Anterior cingulate cortex (tissue), 58 donors: ENCODE measurements around the gene DAPK1.

ENCODE experiments used
- DNase-seq, 58 donors: peaks; one replicate each; lab custom pipeline; 2025; lab: John Stamatoyannopoulos, UW

DAPK1 gene

DNA sequence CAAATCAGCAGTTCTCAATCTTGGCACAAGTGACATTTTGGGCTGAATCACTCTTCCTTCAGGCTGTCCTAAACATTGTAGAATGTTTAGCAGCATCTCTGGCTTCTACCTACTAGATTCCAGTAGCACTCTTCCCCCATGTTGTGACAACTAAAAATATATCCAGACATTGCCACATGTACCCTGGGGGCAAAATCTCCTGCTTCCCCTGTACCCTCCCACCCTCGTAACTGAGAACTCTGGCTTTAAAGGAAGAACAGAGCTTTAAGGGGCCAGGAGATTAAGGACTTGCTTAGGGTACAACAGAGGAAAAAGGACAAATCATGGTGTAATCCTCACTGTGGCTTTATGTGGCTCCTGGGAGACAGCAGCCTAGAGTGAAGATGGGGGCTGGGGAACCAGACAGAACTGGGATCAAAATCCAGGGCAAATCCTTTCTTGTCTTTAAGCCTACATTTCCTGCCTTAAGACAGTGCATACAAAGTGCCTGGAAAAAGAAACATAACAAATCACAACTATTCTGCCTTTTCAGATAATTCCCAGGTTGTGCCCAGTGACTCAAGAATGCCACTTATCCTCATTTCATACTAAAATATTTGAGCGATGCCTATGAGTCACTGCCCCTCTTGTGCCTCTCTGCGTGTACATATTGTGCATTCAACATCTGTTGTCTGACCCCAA, 109.3 kb downstream of the DAPK1 start:
- DNase-seq: no peak

DNA sequence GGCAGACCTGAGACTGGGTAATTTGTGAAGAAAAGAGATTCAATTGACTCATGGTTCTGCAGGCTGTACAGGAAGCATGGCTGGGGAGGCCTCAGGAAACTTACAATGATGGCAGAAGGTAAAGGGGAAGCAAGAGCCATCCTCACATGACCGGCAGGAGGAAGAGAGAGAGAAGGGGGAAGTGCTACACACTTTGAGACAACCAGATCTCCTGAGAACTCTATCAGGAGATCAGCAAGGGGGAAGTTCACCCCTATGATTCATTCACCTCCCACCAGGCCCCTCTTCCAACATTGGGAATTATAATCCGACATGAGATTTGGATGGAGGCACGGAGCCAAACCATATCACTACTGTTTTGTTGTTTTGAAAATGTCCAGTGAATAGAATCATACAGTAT, 110.2 kb downstream of the DAPK1 start:
- no peak for DNase-seq

DNA sequence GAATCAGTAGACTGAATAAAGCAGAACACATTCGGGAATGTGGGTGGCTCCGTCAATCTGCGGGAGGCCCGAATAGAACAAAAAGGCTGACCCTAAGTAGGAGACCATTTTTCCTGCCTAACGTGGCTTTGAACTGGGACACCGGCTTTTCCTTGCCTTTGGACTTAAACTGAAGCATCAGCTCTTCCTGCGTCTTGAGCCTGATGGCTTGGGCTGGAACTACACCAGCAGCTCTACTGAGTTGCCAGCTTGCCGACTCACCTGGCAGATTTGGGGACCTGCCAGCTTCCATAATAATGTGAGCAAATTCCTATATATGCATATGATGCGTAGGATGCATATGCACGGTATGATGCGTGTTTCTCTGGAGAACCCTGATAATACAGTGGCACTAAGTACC, 111.3 kb downstream of the DAPK1 start:
- no peak for DNase-seq

DNA sequence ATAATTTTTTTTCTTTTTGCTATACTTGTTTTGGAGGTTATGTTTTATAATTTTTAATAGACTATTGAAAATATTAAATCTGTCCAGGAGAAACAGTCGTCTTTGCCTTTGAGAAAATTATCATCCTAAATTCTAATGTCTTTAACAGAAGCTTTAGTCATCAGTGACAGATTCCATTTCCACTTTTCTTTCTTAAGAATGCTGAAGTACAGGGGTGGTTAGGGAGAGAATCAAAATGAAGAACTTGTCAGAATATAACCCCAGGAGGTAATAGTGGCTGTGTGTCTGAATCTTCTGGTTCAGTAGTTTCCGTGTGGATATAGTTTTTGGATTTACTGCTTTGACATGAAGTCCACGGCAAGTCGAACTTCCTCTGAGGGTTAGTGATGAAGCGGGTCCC, 111.8 kb downstream of the DAPK1 start:
- no peak for DNase-seq

DNA sequence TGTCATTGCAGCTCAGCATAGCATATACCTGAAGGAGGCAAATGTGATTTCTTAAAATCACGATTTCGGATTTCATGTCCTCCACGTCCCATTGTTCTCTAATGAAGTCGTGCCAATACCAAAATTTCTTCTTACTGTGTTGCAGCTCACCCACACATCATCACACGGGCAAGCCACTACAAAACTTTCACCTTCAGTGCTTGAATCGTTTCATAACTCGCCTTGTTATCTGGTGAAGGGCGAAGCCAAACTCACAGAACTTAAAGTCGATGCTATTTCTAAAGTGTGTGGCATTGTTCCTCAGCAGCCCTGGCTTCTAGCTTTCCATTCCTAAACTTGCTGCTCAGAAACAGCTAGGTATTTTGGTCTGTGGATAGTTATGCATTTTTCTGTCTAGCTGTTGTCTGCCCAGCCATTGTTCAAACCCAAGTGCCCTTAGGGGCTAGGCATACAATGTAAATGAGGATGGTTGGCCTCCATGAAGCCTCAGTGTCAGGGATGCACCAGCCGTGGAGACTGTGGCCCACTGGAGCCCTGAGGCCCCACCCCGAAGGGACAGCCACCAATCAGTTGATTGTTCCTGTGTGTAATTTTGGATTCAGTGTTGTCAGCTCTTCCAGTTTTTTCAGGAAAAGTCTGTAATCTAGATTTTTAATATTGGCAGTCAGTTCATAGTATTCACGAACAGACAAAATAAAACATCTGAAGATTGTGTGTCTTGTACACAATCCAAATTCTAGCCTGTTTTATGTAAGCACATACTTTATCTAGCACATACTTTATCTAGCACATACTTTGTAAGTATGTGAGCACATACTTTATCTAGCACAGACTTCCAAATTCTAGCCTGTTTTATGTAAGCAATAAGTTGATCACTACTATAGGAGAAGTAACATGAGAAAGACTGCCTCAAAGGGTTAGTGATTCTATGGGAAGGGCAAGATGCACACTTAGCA, 112.8 kb downstream of the DAPK1 start:
- DNase-seq: no peak

DNA sequence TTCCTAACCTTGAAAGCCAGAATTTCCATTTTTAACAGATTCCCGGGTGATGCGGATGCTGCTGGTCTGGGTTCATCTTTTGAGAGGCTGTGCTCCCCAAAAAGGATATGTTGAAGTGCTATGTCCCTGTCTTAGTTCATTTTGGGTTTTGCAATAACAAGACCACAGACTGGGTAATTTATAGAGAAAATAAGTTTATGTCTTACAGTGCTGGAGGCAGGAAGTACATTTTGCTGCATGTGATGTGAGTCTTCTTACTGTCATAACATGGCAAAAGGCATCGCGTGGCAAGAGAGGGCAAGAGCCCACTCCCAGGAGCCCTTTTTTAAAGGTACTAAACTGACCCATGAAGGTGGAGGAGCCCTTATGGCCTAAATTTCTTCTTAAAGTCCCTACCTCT, 114.1 kb downstream of the DAPK1 start:
- no peak for DNase-seq

DNA sequence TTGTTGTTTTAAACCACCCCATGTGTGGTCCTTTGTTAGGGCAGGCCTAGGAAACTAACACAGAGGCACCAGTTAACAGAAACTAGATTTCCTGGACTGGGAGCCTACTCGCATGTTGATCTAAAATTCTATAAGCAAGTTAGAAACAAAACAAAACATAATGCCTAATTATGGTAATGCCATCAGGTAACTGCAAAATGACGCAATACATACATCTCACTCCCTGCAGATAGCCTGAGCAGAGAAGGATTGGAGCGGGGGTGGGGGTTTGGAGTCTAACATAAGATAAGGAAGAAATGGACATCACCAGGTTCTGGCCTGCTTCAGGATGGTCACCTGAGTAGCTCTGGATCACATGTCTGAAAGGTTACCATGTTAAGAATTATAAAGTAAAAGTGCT, 114.9 kb downstream of the DAPK1 start:
- DNase-seq: no peak

DNA sequence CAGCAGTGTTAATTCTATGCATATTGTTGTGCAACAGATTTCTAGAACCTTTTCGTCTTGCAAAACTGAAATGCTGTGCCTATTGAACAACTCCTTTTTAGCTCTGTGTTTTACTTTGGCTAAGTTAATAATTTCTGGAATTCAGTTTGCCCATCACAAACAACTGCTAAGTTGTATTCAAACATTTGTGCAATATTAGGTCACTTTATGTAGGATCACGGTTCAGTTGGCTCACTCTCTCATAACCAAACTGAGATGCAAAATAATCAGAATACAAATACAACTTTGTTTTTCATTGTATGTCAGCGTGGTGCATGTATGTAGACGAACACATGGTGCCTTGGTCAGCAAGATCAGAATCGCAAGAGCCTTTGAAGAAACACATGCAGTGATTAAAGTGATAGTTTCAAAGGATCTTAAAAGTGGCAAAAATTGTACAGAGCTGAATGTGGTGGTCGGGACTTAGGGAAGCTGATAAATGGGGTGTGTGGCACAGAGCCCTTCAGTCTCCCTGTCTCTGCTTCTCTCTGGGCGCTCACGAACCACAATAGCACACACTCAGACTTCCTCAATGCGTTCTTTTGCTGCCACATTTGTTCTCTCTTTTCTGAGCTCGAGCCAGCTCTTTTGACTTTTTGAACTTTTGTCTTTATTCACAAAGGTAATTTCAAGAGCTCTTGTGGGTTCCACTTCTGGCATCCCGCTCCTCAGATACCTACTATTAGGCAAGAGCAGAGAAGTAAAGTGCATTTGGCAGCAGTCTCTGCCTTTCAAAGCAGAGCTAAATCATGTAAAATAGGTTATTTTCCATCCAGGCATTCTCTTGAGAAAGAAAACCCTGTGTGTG, 115.8 kb downstream of the DAPK1 start:
- no peak for DNase-seq

DNA sequence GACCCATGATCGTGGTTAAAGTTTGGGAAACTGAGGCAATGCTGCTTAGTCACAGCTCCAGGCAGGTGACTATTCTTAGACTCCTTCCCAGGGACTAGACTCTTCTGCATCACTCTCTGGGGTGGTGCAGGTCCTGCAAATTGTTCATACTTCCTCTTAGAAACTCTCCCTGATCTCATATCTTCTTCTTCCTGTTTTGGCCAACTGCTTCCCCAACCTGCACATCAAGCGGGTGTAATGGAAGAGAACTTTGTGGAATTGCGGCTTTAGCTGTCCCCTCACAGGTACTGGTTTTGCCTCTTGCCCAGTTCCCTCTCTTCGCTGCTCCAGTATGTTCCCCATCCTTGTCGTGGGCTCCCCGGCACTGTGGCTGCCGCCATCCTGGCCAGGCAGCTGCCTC, 116.7 kb downstream of the DAPK1 start:
- no peak for DNase-seq

DNA sequence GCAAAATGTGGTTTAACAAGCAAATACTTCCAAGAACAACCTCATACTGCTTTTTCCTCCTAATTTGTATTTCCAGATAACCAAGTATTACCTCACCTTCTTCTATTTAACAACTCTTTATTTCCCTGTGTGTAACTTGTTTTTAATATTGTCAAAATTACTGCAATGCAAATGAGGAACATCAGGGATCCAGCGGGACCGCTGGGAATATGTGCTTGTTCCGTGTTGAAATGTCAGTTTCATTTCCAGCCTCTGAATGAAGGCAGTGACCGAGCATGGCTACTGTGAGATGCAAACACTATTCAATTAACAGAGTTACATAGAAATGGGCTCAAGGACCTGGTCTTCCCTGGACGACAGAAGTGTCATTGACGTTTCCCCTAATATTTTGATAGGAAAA, 117.5 kb downstream of the DAPK1 start:
- no peak for DNase-seq

DNA sequence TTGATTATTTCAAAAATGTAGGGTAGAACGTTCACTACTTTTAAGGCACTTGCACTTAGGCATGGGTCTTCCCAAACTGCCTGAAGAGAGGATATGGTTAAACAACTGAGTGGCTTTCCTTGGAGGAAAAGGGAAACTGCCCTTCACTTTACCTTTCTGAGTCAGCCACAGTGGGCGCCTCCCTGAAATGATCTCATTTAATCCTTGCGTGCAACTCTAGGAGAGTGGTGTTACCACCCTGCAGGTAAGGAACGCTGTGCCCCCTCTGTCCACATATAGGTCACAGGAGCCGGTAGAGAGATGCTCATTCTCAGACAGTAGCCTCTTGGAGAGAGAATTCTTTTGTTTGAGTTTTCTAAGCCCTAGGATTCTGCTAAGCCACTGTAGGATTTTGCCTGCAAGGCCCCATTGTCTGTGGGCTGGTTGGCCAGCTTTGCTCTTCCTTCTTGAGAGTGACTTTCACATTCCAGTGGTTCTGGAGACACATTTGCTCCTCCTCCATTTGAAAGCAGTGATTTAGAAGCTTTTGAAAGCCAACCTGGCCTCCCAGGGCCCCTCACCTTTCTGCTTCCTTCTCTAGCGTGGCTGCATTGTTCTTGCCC, 118.0 kb downstream of the DAPK1 start:
- DNase-seq: no peak

DNA sequence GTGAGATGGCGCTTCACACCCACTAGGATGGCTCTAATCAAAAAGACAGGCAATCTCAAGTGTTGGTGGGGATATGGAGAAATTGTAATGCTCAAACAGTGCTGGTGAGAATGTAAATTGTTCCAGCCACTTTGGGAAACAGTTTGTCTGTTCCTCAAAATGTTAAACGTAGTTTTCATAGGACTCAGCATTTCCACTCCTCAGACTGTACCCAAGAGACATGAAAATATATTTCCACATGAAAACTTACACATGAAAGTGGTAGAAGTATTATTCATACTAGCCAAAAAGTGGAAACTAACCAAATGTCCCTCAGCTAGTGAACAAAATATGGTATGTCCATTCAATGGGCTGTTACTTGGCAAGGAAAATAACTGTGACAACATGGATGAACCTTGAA, 120.6 kb downstream of the DAPK1 start:
- DNase-seq: no peak

DNA sequence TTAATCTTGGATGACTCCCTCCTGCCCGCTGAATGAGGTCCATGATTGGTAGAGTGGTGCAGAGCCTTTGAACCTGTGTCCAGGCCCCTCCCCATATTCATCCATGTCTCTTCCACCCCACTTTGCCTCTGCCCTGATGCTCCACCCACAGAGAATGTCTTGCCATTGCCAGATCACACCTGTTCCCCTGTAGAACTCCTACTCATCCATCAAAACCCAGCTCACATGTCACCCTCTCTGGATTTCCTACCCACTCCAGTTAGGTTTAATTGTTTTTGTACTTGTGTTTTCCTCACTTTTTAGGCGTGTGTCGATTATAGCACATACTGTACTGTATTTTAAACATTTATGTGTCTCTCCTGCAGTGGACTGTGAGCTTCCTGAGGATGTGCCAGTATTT, 121.3 kb downstream of the DAPK1 start:
- no peak for DNase-seq

DNA sequence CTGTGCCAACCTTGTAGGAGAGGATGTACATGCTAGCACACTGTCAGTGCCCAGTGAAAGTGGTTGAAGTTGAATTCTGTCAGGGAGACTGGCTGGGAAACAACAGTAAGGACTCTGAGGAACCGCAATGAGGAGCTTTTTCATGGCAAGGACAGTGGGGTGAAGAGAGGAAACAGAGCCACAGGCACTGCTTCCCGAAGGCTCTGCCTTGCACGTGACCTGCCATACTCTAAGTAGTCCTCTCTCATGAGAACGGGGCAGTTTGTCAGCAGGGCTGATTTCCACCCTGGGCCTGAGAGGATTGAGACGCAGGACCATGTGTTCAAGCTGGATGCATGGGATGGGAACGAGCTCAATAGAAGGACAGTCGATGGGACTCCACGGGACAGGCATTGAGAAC, 121.7 kb downstream of the DAPK1 start:
- DNase-seq: no peak

DNA sequence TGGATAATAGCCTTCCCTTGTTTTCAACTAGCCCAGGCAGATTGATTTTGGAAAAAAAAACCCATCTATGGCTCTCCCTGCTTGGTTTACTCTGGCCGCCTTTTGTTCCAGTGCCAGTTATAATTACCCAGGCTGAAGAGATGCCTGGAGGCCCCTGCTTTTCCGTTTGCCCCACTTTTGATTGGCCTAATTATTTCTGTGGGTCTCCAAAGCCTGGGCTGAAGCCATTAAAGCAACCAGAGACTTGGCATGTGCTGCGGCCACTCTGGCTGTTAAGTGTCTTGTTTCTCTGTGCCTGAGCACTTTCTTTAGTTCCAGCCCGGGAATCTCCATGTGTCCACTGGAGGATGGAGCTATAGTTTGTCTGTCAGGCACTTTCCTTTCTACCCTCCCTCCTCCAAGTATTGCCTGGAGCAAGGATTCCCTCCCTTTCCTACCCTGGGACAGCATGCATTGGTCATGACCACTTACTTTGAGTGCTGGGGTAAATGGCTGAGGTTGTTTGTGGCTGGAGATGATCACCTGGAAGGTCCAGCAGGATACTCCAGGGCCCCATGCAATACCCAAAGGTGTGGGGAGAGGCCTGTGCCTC, 123.2 kb downstream of the DAPK1 start:
- DNase-seq: peak in 43 of 58 donors; percentile 4 to 87 (median 43)

DNA sequence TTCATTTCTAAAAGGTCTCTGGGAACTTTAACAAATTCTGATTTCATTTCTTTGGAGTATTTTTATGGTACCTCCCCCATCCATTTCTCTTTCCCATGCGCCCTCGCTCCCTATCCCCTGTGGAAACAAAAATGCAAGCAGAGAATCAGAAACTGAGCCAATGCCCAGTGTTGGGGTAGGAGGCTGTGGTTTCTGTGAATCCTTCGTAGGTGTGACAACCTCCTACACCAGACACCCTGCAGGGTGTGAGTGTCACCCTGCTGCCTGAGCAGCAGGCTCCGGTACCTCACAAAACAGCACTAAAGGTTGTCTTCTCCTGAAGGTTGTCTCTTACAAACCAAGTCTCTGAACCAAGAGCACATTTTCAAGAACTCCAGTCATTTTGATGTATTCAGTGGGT, 124.4 kb downstream of the DAPK1 start:
- no peak for DNase-seq

DNA sequence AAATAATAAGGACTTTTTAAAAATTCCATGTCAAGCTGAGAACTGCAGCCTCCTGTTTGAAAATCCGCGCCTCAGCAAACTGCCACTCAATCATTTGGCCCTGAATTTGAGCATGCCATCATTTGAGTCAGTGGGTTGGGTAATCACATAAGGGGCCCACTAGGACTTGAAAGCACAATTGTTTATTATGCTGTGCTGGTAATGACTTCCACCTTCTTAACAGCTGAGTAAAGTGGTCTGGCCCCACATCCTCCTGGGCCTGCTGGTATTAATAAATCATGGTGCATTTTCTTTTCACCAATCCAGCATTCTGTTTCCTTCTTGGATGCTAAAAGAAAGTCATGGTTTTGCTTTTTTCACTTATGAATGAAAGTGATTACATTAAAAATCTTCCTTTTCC, 125.3 kb downstream of the DAPK1 start:
- no peak for DNase-seq

DNA sequence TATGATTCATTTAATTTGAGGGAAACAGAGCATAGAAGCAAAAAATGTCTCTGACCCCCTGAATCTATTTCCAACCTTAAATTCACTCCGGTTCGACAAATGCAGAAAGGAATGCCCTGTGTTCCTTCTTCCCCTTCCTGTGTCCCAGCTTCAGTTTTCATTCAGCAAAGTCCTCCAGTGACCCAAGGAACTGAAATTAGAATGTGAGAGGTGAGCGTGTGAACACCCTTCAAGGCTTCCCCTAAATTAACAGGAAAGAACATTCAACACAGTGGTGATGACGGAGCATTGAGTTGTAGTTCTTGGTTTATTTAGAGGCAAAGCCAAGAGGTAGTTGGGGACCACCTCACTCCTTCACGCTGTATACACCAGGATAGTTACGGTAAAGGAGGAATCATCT, 130.7 kb downstream of the DAPK1 start:
- DNase-seq: no peak

DNA sequence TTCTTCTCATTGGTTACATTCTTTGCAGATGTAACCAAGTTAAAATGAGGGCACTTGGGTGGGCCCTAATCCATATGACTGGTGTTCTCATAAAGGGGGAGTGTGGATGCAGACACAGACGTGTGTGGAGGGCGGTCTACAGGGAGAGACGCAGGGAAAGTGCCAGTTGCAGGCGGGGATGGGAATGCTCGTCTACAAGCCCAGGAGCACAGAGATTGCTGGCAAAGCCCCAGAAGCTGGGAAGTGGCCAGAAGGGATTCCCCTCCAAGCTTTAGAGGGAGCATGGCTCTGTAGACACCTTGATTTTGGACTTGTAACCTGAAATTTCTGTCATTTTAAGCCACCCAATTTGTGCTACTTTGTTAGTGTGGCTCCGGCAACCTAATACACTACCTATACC, 131.4 kb downstream of the DAPK1 start:
- peak in 3 of 58 donors; percentile 9 to 24 (median 16) for DNase-seq

DNA sequence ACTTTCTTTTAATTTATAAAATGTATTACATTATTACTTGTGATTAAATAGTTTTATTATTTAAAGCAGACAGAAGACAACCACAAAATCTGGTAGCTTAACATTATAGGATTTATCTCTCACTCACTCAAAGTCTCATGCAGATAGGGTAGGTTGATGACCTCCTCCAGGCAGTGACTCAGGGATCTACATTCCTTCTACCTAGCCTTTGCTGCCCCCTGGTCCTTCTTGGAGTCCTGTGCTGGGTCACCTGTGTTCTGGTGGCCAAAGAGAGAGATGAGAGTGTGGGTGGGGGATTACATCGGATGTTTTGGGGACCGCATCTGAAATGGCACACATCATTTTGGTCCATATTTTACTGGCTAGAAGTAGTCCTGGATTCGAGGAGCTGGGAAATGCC, 132.6 kb downstream of the DAPK1 start:
- DNase-seq: no peak
